Upper lobe of right lung (tissue), 1 donor: Measurements from ENCODE around the gene CALD1. TPM values are rescaled to one million over a fixed set of nuclear protein-coding genes. Genes with fewer than 3 reads are reported as not detected.

Experiments
- ATAC-seq: fragments of 200-7000 bp; cut with Tn5 transposase; one replicate; pipeline ENCODE4 v1.9.1; 2020; ENCODE audit warnings: mild to moderate bottlenecking, moderate library complexity
- DNase-seq: peaks from one replicate; pipeline ENCODE4 v3.0.0-alpha.2; 2020
- H3K27ac ChIP-seq: fragments of 200-600 bp; one replicate; pipeline ENCODE4 v1.8.0; 2022
- H3K27me3 ChIP-seq: fragments of 200-600 bp; one replicate; pipeline ENCODE4 v1.8.0; 2022; ENCODE audit warnings: mild to moderate bottlenecking
- H3K36me3 ChIP-seq: fragments of 200-600 bp; one replicate; pipeline ENCODE4 v1.8.0; 2022
- H3K4me1 ChIP-seq: fragments of 200-600 bp; one replicate; pipeline ENCODE4 v1.8.0; 2022
- H3K4me3 ChIP-seq: fragments of 200-600 bp; one replicate; pipeline ENCODE4 v1.8.0; 2022; ENCODE audit warnings: mild to moderate bottlenecking
- H3K9me3 ChIP-seq: fragments of 200-600 bp; one replicate; pipeline ENCODE4 v1.8.0; 2022
- intact Hi-C: fragments of 100-400 bp; cut with DNase I; formaldehyde crosslinking; loops from one replicate; pipeline ENCODE4 v1.11.0; 2022
- total RNA-seq: library from RNA; stranded (reverse); fragmentation: NEBNext Ultra II Directional; extraction: Animal tissue kit (Norgen Biotek cat#: 25700); gene quantifications from one replicate; pipeline ENCODE4 v1.2.1, GENCODE V29; 2021
- TF ChIP-seq, protein P1 (sequence below): fragments of 200-600 bp; IDR thresholded peaks from one replicate; pipeline ENCODE4 v1.8.0; 2022; ENCODE audit warnings: antibody characterized with exemption
- donor health status: DM: no; HTN: yes; CAD: no; lungs with severe emphysema.

The CALD1 gene
- total RNA-seq, 1 donor from 2014 or later = 213 TPM

DNA sequence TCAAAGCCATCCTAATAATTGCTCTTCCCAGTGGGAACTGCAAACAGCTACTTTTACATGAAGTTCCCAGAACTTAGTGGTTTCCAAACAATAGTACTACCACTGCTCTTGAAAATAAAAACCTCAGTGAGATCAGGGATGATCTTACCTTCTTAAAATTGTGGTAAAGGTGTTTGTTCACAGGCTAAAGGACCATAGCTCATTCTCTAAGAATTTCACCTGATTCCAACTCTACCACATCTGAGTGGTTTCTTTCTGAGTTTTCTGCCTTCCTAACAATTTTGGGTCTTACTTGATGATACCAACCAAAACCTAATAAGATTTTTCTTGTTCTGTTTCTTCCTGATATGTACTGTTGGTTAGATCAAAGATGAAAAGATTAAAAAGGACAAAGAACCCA lies 161.3 kb downstream of the CALD1 start:
- no peak for ATAC-seq
- Histone ChIP-seq H3K4me3 (no peak overlapping the region), H3K27me3 (no peaks in the 10 kb centered on the region), H3K9me3 (no peaks in the 10 kb centered on the region), H3K27ac (no peak overlapping the region), H3K36me3 (no peaks in the 10 kb centered on the region), H3K4me1 (peaks cover 3% of the 10 kb centered on the region)
- no peak for DNase-seq
- intact Hi-C loops = no loop called here
- TF ChIP-seq, protein P1, sequence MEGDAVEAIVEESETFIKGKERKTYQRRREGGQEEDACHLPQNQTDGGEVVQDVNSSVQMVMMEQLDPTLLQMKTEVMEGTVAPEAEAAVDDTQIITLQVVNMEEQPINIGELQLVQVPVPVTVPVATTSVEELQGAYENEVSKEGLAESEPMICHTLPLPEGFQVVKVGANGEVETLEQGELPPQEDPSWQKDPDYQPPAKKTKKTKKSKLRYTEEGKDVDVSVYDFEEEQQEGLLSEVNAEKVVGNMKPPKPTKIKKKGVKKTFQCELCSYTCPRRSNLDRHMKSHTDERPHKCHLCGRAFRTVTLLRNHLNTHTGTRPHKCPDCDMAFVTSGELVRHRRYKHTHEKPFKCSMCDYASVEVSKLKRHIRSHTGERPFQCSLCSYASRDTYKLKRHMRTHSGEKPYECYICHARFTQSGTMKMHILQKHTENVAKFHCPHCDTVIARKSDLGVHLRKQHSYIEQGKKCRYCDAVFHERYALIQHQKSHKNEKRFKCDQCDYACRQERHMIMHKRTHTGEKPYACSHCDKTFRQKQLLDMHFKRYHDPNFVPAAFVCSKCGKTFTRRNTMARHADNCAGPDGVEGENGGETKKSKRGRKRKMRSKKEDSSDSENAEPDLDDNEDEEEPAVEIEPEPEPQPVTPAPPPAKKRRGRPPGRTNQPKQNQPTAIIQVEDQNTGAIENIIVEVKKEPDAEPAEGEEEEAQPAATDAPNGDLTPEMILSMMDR = no peak

DNA sequence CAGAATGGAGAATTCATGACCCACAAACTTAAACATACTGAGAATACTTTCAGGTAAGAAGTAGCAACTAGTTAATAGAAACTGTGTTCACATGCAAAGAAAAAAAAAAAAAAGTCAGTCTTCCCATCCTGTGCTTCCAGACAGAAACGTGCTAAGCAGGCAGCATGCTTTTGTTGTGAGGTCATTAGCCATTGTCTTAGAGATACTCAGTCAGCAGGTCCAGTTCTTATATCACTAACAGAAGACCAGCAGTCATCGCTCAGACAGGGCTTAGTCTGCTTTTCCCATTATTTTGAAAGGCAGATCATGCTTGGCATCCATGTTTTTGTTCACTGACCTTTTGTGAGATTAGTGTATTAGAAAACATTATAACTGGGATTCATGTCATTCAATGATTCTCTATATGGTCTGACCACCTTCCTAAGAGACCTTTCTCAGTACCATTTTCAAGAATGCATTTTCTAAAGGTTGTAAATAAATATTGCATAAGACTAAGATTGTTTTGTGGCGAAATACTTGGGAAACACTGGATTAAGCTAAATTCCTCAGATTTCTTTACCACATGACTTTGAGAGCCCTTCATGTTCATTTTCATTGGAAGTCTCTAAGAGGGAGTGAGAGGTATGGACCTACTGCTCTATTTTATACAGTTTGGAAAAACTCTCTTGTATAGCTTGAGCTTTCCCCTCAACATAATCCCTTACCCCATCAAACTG lies 161.9 kb downstream of the CALD1 start:
- Histone ChIP-seq H3K4me3 (no peak overlapping the region), H3K36me3 (no peaks in the 10 kb centered on the region), H3K9me3 (no peaks in the 10 kb centered on the region), H3K27me3 (no peaks in the 10 kb centered on the region), H3K27ac (no peak overlapping the region), H3K4me1 (peaks cover 3% of the 10 kb centered on the region)
- intact Hi-C loops = no loop called here
- TF ChIP-seq, protein P1 = no peak
- DNase-seq (no peak), ATAC-seq (no peak)

DNA sequence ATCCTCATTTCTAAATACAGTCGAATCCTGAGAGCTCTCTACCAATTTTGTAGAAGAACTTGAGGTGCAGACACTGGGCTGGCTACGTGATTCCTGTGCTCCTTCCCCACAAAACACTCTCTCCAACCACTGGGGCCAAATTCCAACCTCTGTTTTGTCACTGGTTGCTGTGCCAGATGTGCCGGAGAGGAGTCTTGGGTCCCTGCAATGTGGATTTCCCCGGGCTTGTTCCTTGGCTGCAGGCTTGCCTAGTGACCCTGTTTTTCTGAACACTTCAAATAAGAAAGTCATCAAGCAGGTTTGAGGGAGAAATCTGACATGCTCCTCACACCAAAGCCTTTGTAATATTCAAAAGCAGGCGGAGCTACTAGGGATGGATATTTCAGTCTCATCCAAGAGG lies 162.5 kb downstream of the CALD1 start:
- intact Hi-C loops = no loop called here
- ATAC-seq (no peak), DNase-seq (peak; percentile 52)
- H3K27me3 ChIP-seq = no peaks in the 10 kb centered on the region
- no peak overlapping the region for H3K27ac ChIP-seq
- peaks cover 3% of the 10 kb centered on the region for H3K4me1 ChIP-seq
- TF ChIP-seq, protein P1 = no peak
- peaks cover 4% of the 10 kb centered on the region for H3K36me3 ChIP-seq
- no peaks in the 10 kb centered on the region for H3K9me3 ChIP-seq
- H3K4me3 ChIP-seq = no peak overlapping the region

DNA sequence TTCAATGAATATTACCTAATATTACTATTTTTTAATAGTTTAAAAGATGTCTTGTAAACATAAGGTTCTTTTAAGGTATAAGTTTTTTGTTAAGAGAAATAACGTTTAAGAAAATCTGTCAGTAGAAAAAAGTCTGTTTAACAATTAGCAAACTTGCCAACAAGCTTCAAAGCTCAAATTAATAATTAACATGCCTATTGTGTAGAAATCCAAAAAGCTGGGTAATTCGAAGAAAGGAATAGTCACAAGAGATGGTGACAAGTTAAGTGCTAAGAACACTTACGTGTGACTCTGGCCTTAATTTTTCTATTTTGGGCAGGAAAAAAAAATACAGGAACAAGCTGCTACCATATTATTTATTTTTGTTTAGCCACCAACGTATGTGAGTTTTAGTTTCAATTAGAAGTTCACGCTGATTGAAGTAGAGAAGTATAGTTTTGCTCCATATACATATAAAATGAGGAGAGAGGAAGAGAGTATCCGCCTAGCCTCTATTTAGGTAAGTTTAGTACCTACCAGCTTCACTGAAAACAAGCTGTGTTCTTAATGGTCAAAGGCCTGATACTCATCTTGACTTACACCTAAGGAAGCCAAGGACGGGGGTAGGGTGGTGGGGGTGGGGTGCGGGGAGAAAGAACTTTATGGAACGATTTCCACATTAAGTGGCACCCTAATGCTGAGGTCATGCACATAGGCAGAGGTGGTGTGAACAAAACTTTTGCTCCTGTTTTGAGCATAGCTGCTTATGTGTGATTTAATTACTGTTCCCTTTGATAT lies 163.4 kb downstream of the CALD1 start:
- H3K4me1 ChIP-seq = peaks cover 3% of the 10 kb centered on the region
- intact Hi-C loops = no loop called here
- no peak overlapping the region for H3K4me3 ChIP-seq
- H3K27ac ChIP-seq = no peak overlapping the region
- ATAC-seq = no peak
- TF ChIP-seq, protein P1 = no peak
- H3K27me3 ChIP-seq = no peaks in the 10 kb centered on the region
- H3K36me3 ChIP-seq = peaks cover 13% of the 10 kb centered on the region
- no peak for DNase-seq
- H3K9me3 ChIP-seq = no peaks in the 10 kb centered on the region

DNA sequence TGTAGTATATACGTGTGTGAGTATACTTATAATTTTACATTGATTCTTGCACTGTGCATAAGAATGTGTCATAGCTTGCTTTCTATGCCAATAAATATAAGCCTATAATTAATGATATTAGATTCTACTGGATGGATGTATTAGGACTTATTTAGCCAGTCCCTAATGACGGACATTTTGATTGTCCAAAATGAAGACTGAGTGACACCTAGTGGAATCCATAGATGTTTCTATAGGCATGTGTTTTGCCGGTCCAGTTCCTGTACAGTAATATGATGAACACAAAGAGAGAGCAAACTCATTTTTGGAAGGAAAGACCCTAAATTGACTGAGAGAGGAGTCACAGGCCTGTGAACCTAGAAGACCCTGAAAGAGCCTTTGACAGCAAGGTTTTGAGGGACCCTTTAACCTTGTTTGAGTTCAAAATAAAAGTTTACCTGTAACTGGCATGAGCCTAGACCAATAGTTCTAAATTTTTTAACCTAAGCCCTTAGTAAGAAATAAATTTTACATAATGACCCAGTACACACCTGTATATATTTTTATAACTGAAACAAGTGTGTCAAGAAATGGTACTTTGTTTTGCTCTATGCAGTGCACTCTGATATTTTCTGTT lies 164.5 kb downstream of the CALD1 start:
- no peak for DNase-seq
- intact Hi-C loops = no loop called here

More for the DNA sequence above, 164.5 kb downstream of the CALD1 start:
- TF ChIP-seq, protein P1 = peak; percentile 29
- Histone ChIP-seq H3K27ac (no peak overlapping the region), H3K27me3 (no peaks in the 10 kb centered on the region), H3K9me3 (no peaks in the 10 kb centered on the region), H3K4me1 (peaks cover 3% of the 10 kb centered on the region), H3K4me3 (no peak overlapping the region), H3K36me3 (peaks cover 14% of the 10 kb centered on the region)
- ATAC-seq = peak; percentile 48
